ENCODE data around the gene ARHGAP15.

DNA sequence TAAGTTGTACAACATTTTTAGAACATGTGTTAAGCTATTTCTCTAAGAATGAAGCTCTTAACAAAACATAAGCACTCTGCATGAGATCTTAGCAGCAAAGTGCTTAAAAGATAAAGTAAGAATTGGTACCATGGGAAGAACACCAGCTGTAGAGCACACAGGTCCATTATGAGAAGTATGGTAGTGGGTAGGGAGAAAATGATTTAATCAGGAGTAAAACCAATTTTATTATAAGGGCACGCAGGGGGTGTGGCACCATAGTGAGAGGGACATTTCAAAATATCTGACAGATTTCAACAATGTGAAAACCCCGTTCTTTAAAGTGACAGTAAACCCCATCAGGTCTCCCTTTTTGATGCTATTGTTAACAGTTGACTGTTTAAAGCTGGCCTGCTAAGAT is 492.9 kb downstream of the ARHGAP15 start:
- TF ChIP-seq POLR2A (IDR thresholded peaks at IDR 0.05; ENCODE audit: borderline replicate concordance, extremely low read depth, insufficient read depth, insufficient read length) (no peak), EZH2phosphoT487 (IDR thresholded peaks at IDR 0.05; ENCODE audit: borderline replicate concordance) (no peak), TCF7L2 (IDR thresholded peaks at IDR 0.05; ENCODE audit: borderline replicate concordance, extremely low read depth, insufficient read depth, insufficient read length) (no peak), SRF (IDR thresholded peaks at IDR 0.05; ENCODE audit: low read depth) (no peak), ZFX (IDR thresholded peaks at IDR 0.05) (no peak), EZH2 (IDR thresholded peaks at IDR 0.05) (no peak), ELF1 (IDR thresholded peaks at IDR 0.05; ENCODE audit: borderline replicate concordance, low read depth) (no peak)
- TF ChIP-seq, protein P1, sequence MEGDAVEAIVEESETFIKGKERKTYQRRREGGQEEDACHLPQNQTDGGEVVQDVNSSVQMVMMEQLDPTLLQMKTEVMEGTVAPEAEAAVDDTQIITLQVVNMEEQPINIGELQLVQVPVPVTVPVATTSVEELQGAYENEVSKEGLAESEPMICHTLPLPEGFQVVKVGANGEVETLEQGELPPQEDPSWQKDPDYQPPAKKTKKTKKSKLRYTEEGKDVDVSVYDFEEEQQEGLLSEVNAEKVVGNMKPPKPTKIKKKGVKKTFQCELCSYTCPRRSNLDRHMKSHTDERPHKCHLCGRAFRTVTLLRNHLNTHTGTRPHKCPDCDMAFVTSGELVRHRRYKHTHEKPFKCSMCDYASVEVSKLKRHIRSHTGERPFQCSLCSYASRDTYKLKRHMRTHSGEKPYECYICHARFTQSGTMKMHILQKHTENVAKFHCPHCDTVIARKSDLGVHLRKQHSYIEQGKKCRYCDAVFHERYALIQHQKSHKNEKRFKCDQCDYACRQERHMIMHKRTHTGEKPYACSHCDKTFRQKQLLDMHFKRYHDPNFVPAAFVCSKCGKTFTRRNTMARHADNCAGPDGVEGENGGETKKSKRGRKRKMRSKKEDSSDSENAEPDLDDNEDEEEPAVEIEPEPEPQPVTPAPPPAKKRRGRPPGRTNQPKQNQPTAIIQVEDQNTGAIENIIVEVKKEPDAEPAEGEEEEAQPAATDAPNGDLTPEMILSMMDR (IDR thresholded peaks at IDR 0.05 in 2 of 3, conservative IDR thresholded peaks at IDR 0.05 in 1 of 3; ENCODE audit: borderline replicate concordance in 1 of 3, insufficient read depth in 1 of 3, low read depth in 2 of 3, low read length in 2 of 3), result no peak
- TF ChIP-seq, protein P2, sequence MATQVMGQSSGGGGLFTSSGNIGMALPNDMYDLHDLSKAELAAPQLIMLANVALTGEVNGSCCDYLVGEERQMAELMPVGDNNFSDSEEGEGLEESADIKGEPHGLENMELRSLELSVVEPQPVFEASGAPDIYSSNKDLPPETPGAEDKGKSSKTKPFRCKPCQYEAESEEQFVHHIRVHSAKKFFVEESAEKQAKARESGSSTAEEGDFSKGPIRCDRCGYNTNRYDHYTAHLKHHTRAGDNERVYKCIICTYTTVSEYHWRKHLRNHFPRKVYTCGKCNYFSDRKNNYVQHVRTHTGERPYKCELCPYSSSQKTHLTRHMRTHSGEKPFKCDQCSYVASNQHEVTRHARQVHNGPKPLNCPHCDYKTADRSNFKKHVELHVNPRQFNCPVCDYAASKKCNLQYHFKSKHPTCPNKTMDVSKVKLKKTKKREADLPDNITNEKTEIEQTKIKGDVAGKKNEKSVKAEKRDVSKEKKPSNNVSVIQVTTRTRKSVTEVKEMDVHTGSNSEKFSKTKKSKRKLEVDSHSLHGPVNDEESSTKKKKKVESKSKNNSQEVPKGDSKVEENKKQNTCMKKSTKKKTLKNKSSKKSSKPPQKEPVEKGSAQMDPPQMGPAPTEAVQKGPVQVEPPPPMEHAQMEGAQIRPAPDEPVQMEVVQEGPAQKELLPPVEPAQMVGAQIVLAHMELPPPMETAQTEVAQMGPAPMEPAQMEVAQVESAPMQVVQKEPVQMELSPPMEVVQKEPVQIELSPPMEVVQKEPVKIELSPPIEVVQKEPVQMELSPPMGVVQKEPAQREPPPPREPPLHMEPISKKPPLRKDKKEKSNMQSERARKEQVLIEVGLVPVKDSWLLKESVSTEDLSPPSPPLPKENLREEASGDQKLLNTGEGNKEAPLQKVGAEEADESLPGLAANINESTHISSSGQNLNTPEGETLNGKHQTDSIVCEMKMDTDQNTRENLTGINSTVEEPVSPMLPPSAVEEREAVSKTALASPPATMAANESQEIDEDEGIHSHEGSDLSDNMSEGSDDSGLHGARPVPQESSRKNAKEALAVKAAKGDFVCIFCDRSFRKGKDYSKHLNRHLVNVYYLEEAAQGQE (IDR thresholded peaks at IDR 0.05; ENCODE audit: low read depth), result no peak
